Stomach (tissue), 4 donors: Measurements from ENCODE around the gene UBTD1.

Experiments used
- CTCF ChIP-seq, 7 experiments: fragments of 450-650 bp in 4 of 7; fragments of 200-600 bp in 3 of 7; sonication (generic) in 3 of 7; IDR thresholded peaks; one replicate each; pipeline ENCODE4 v1.5.1; 2016 to 2019; ENCODE audit warnings: antibody characterized with exemption in 7 of 7, control low read depth in 2 of 7, mild to moderate bottlenecking in 1 of 7
- POLR2A ChIP-seq, 4 donors: fragments of 450-650 bp; IDR thresholded peaks; one replicate each; pipeline ENCODE4 v1.6.1; 2016; ENCODE audit warnings: antibody characterized with exemption in 4 of 4, control low read depth in 2 of 4, mild to moderate bottlenecking in 1 of 4, moderate library complexity in 1 of 4

DNA sequence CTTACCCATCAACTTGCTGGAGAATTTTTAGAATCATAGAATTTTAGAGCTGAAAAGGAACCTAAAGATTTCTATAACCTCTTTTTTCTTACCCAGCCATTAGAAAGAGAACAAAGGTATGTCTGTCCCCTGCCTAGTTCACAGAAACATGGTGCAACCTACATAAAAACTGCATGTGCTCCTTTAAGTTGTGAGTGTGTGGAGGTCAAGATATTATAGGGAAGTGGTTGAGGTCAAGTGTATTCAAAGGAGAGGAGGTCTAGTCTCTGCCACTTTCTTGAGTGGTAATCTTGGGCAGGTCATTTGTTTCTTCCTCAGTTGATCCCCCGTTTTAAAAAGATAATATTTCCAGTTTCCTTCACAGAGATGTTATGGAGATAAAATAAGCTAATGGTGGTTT, 6.4 kb downstream of the UBTD1 start:
- TF ChIP-seq POLR2A (IDR thresholded peaks at IDR 0.05) (no peak), CTCF (IDR thresholded peaks at IDR 0.05) (no peak)
